Measurements from ENCODE around the gene RAB40B.

RAB40B gene

GRCh38 chr17:82623707-82624106 lies 74.8 kb downstream of the RAB40B start:
- H3K79me1 ChIP-seq (ENCODE audit: low read depth, low read length): peaks cover 1% of the 10 kb centered on the region
- no peak overlapping the region for H3K9ac ChIP-seq (ENCODE audit: low read depth, low read length, poor library complexity)
- no peaks in the 10 kb centered on the region for H3K4me1 ChIP-seq (ENCODE audit: control insufficient read depth in 2 of 2, insufficient read depth in 1 of 2, low read depth in 1 of 2, low read length in 2 of 2)
- WGBS, 2 donors (ENCODE audit: extremely low coverage in 2 of 2, insufficient read length in 2 of 2, insufficient replicate concordance in 1 of 2): no CpG with 5 or more reads among the region's 15 CpGs
- no peak overlapping the region for H2BK12ac ChIP-seq (ENCODE audit: low read length)
- H4K91ac ChIP-seq (ENCODE audit: low read depth, low read length, poor library complexity): no peak overlapping the region
- no peak overlapping the region for H4K8ac ChIP-seq (ENCODE audit: low read depth, low read length)
- no peak overlapping the region for H3K27ac ChIP-seq (replicated peaks; ENCODE audit: low read length)
- H2BK5ac ChIP-seq (ENCODE audit: low read length): no peak overlapping the region
- no peak overlapping the region for H2AFZ ChIP-seq (ENCODE audit: low read length)
- no peak for DNase-seq (ENCODE audit: low spot score)
- no peak overlapping the region for H2BK15ac ChIP-seq (ENCODE audit: low read length)
- no peak overlapping the region for H2AK5ac ChIP-seq (ENCODE audit: low read depth, low read length)
- H3K14ac ChIP-seq (ENCODE audit: low read length): no peak overlapping the region
- H2BK120ac ChIP-seq (ENCODE audit: low read depth, low read length): no peak overlapping the region
- peaks cover 33 to 88% of the 10 kb centered on the region in 2 donors for H3K36me3 ChIP-seq (replicated peaks in 1 of 2; ENCODE audit: control insufficient read depth in 2 of 2, insufficient read depth in 2 of 2, low read length in 2 of 2)
- H3K4me3 ChIP-seq (ENCODE audit: low read length in 2 of 2): no peak overlapping the region
- H3K23ac ChIP-seq (ENCODE audit: low read depth, low read length, poor library complexity): no peak overlapping the region
- no peak overlapping the region for H3K4me2 ChIP-seq (ENCODE audit: insufficient read depth, low read length, poor library complexity, severe bottlenecking)
- H3K4ac ChIP-seq (ENCODE audit: low read length): no peak overlapping the region
- H3K18ac ChIP-seq (ENCODE audit: low read length): no peak overlapping the region
- no peaks in the 10 kb centered on the region for H3K9me3 ChIP-seq (replicated peaks in 1 of 2; ENCODE audit: control insufficient read depth in 2 of 2, insufficient read depth in 1 of 2, low read depth in 1 of 2, low read length in 2 of 2)
- H3K27me3 ChIP-seq (ENCODE audit: control insufficient read depth in 3 of 3, insufficient read depth in 3 of 3, low read depth in 1 of 3, low read length in 3 of 3): no peaks in the 10 kb centered on the region

GRCh38 chr17:82619641-82620040 lies 78.9 kb downstream of the RAB40B start:
- no peak overlapping the region for H2BK120ac ChIP-seq (ENCODE audit: low read depth, low read length)
- H3K14ac ChIP-seq (ENCODE audit: low read length): no peak overlapping the region
- no peak overlapping the region for H3K4ac ChIP-seq (ENCODE audit: low read length)
- no peak overlapping the region for H3K27ac ChIP-seq (replicated peaks; ENCODE audit: low read length)
- H3K79me1 ChIP-seq (ENCODE audit: low read depth, low read length): peaks cover 1% of the 10 kb centered on the region
- H4K91ac ChIP-seq (ENCODE audit: low read depth, low read length, poor library complexity): no peak overlapping the region
- no peak overlapping the region for H4K8ac ChIP-seq (ENCODE audit: low read depth, low read length)
- H3K36me3 ChIP-seq (replicated peaks in 1 of 2; ENCODE audit: control insufficient read depth in 2 of 2, insufficient read depth in 2 of 2, low read length in 2 of 2): peaks cover 42 to 91% of the 10 kb centered on the region in 2 donors
- no peak overlapping the region for H3K4me2 ChIP-seq (ENCODE audit: insufficient read depth, low read length, poor library complexity, severe bottlenecking)
- no peak overlapping the region for H2BK5ac ChIP-seq (ENCODE audit: low read length)
- H2BK12ac ChIP-seq (ENCODE audit: low read length): no peak overlapping the region
- H3K18ac ChIP-seq (ENCODE audit: low read length): no peak overlapping the region
- H2AFZ ChIP-seq (ENCODE audit: low read length): no peak overlapping the region
- H3K4me1 ChIP-seq (ENCODE audit: control insufficient read depth in 2 of 2, insufficient read depth in 1 of 2, low read depth in 1 of 2, low read length in 2 of 2): no peaks in the 10 kb centered on the region
- no peak for DNase-seq (ENCODE audit: low spot score)
- no peak overlapping the region for H2BK15ac ChIP-seq (ENCODE audit: low read length)
- H3K27me3 ChIP-seq (ENCODE audit: control insufficient read depth in 3 of 3, insufficient read depth in 3 of 3, low read depth in 1 of 3, low read length in 3 of 3): no peaks in the 10 kb centered on the region
- H3K4me3 ChIP-seq (ENCODE audit: low read length in 2 of 2): no peak overlapping the region
- H3K9me3 ChIP-seq (replicated peaks in 1 of 2; ENCODE audit: control insufficient read depth in 2 of 2, insufficient read depth in 1 of 2, low read depth in 1 of 2, low read length in 2 of 2): no peaks in the 10 kb centered on the region
- no peak overlapping the region for H3K9ac ChIP-seq (ENCODE audit: low read depth, low read length, poor library complexity)
- no CpG with 5 or more reads among the region's 10 CpGs for WGBS, 2 donors (ENCODE audit: extremely low coverage in 2 of 2, insufficient read length in 2 of 2, insufficient replicate concordance in 1 of 2)
- H3K23ac ChIP-seq (ENCODE audit: low read depth, low read length, poor library complexity): no peak overlapping the region
- H2AK5ac ChIP-seq (ENCODE audit: low read depth, low read length): no peak overlapping the region

GRCh38 chr17:82619211-82619610 lies 79.3 kb downstream of the RAB40B start:
- Histone ChIP-seq H2BK5ac (ENCODE audit: low read length) (no peak overlapping the region), H3K4me3 (ENCODE audit: low read length in 2 of 2) (no peak overlapping the region), H3K79me1 (ENCODE audit: low read depth, low read length) (peaks cover 1% of the 10 kb centered on the region), H2AK5ac (ENCODE audit: low read depth, low read length) (no peak overlapping the region), H2BK120ac (ENCODE audit: low read depth, low read length) (no peak overlapping the region), H3K18ac (ENCODE audit: low read length) (no peak overlapping the region), H3K9ac (ENCODE audit: low read depth, low read length, poor library complexity) (no peak overlapping the region), H3K9me3 (replicated peaks in 1 of 2; ENCODE audit: control insufficient read depth in 2 of 2, insufficient read depth in 1 of 2, low read depth in 1 of 2, low read length in 2 of 2) (no peaks in the 10 kb centered on the region), H3K4ac (ENCODE audit: low read length) (no peak overlapping the region), H3K23ac (ENCODE audit: low read depth, low read length, poor library complexity) (no peak overlapping the region), H3K4me1 (ENCODE audit: control insufficient read depth in 2 of 2, insufficient read depth in 1 of 2, low read depth in 1 of 2, low read length in 2 of 2) (no peaks in the 10 kb centered on the region), H2BK15ac (ENCODE audit: low read length) (no peak overlapping the region), H4K8ac (ENCODE audit: low read depth, low read length) (no peak overlapping the region), H4K91ac (ENCODE audit: low read depth, low read length, poor library complexity) (no peak overlapping the region), H2BK12ac (ENCODE audit: low read length) (no peak overlapping the region), H3K27ac (replicated peaks; ENCODE audit: low read length) (no peak overlapping the region), H3K36me3 (replicated peaks in 1 of 2; ENCODE audit: control insufficient read depth in 2 of 2, insufficient read depth in 2 of 2, low read length in 2 of 2) (peaks cover 41 to 92% of the 10 kb centered on the region in 2 donors), H2AFZ (ENCODE audit: low read length) (no peak overlapping the region), H3K4me2 (ENCODE audit: insufficient read depth, low read length, poor library complexity, severe bottlenecking) (no peak overlapping the region), H3K27me3 (ENCODE audit: control insufficient read depth in 3 of 3, insufficient read depth in 3 of 3, low read depth in 1 of 3, low read length in 3 of 3) (no peaks in the 10 kb centered on the region), H3K14ac (ENCODE audit: low read length) (no peak overlapping the region)
- DNase-seq (ENCODE audit: low spot score): no peak
- WGBS, 2 donors (ENCODE audit: extremely low coverage in 2 of 2, insufficient read length in 2 of 2, insufficient replicate concordance in 1 of 2): no CpG with 5 or more reads among the region's 7 CpGs

GRCh38 chr17:82616021-82616711 lies 82.3 kb downstream of the RAB40B start:
- Histone ChIP-seq H3K36me3 (replicated peaks in 1 of 2; ENCODE audit: control insufficient read depth in 2 of 2, insufficient read depth in 2 of 2, low read length in 2 of 2) (peaks cover 34 to 84% of the 10 kb centered on the region in 2 donors), H2AFZ (ENCODE audit: low read length) (no peak overlapping the region), H4K8ac (ENCODE audit: low read depth, low read length) (peak overlapping the region; percentile 48), H3K23ac (ENCODE audit: low read depth, low read length, poor library complexity) (no peak overlapping the region), H3K9me3 (replicated peaks in 1 of 2; ENCODE audit: control insufficient read depth in 2 of 2, insufficient read depth in 1 of 2, low read depth in 1 of 2, low read length in 2 of 2) (no peaks in the 10 kb centered on the region), H3K27me3 (ENCODE audit: control insufficient read depth in 3 of 3, insufficient read depth in 3 of 3, low read depth in 1 of 3, low read length in 3 of 3) (no peaks in the 10 kb centered on the region), H3K4me1 (ENCODE audit: control insufficient read depth in 2 of 2, insufficient read depth in 1 of 2, low read depth in 1 of 2, low read length in 2 of 2) (no peaks in the 10 kb centered on the region), H3K18ac (ENCODE audit: low read length) (no peak overlapping the region), H2BK15ac (ENCODE audit: low read length) (no peak overlapping the region), H3K4ac (ENCODE audit: low read length) (no peak overlapping the region), H3K14ac (ENCODE audit: low read length) (no peak overlapping the region), H2BK12ac (ENCODE audit: low read length) (no peak overlapping the region), H3K27ac (replicated peaks; ENCODE audit: low read length) (no peak overlapping the region), H3K4me3 (ENCODE audit: low read length in 2 of 2) (no peak overlapping the region), H4K91ac (ENCODE audit: low read depth, low read length, poor library complexity) (no peak overlapping the region), H3K9ac (ENCODE audit: low read depth, low read length, poor library complexity) (peak overlapping the region; percentile 7), H2BK5ac (ENCODE audit: low read length) (no peak overlapping the region), H3K4me2 (ENCODE audit: insufficient read depth, low read length, poor library complexity, severe bottlenecking) (no peak overlapping the region), H2BK120ac (ENCODE audit: low read depth, low read length) (no peak overlapping the region), H3K79me1 (ENCODE audit: low read depth, low read length) (peaks cover 2% of the 10 kb centered on the region), H2AK5ac (ENCODE audit: low read depth, low read length) (no peak overlapping the region)
- no CpG with 5 or more reads among the region's 22 CpGs for WGBS, 2 donors (ENCODE audit: extremely low coverage in 2 of 2, insufficient read length in 2 of 2, insufficient replicate concordance in 1 of 2)
- DNase-seq (ENCODE audit: low spot score): no peak

Measured in neuronal stem cell (in vitro differentiated cells).